GM21825 (cell line): ENCODE data around the gene PTGFR.

Experiments used
- ATAC-seq: cut with Tn5 transposase; IDR thresholded peaks from one replicate; pipeline ENCODE4 v1.9.1; 2021; ENCODE audit warnings: mild to moderate bottlenecking, moderate library complexity; ENCODE audit not compliant: unreplicated experiment

Gene PTGFR

DNA sequence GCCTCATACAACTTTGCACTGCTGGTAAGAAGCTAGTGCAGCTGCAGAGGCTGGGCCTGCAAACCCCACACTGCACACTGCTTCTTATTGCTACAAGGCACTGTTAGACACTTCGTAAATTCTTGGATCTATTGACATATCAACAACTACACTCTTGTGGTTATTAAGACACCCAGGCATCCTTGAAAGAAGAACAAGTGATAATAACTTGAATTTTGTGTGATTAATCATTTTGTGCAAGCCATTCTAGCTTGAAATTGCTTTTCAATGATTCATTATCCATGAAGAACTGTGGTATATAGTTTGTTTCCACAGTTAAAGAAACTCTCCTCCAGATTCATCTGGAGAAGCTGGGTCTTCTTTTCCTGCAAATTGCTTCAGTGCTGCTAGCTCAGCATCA is 95.8 kb downstream of the PTGFR start:
- ATAC-seq, result no peak

DNA sequence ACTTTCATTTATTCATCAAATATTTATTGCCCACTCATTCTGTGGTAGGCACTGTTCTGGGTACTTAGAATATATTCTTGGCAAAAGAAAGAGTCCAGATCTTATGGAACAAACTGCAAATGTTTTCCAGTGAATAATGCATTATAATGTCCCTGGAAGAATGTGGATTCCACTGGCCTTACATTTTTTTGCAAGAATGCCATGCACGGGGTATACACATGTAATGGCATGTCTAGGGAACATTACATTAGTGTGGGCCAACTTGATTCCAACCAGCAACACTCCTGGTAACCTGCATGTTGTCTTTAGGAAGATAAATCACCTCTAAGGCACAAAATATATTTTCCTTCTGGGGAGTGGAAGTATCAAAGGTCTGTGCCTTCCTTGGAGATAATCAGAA is 96.4 kb downstream of the PTGFR start:
- no peak for ATAC-seq
